Hepatocyte (in vitro differentiated cells): ENCODE data around the gene MACROD2. TPM values are rescaled to one million over a fixed set of nuclear protein-coding genes. Genes with fewer than 3 reads are reported as not detected.

ENCODE experiments used
- DNase-seq: peaks from one replicate; pipeline ENCODE4 v3.0.0-alpha.2; 2016; ENCODE audit warnings: low spot score
- H2AFZ ChIP-seq: fragments of 200-600 bp; sonication (generic); 2 replicates; pipeline ENCODE4 v1.6.0; 2016; ENCODE audit warnings: antibody characterized with exemption, mild to moderate bottlenecking
- H3K27ac ChIP-seq: fragments of 200-600 bp; sonication (generic); 2 replicates; pipeline ENCODE4 v1.5.1; 2016; ENCODE audit warnings: mild to moderate bottlenecking
- H3K27me3 ChIP-seq: fragments of 200-600 bp; sonication (generic); 2 replicates; pipeline ENCODE4 v1.6.1; 2016
- H3K36me3 ChIP-seq: fragments of 200-600 bp; sonication (generic); replicated peaks from 2 replicates; pipeline ENCODE4 v1.5.1; 2016; ENCODE audit warnings: low read depth; ENCODE audit not compliant: insufficient read depth
- H3K4me1 ChIP-seq: fragments of 200-600 bp; sonication (generic); 2 replicates; pipeline ENCODE4 v1.5.1; 2016; ENCODE audit warnings: mild to moderate bottlenecking, moderate library complexity; ENCODE audit not compliant: insufficient read depth
- H3K4me2 ChIP-seq: fragments of 200-600 bp; sonication (generic); 2 replicates; pipeline ENCODE4 v1.6.0; 2016
- H3K4me3 ChIP-seq: fragments of 200-600 bp; sonication (generic); 2 replicates; pipeline ENCODE4 v1.5.1; 2016; ENCODE audit warnings: mild to moderate bottlenecking
- H3K79me2 ChIP-seq: fragments of 200-600 bp; sonication (generic); 2 replicates; pipeline ENCODE4 v1.6.0; 2017; ENCODE audit warnings: mild to moderate bottlenecking
- H3K9me2 ChIP-seq: fragments of 200-600 bp; sonication (generic); replicated peaks from 2 replicates; pipeline ENCODE4 v1.6.0; 2017; ENCODE audit warnings: mild to moderate bottlenecking; ENCODE audit not compliant: insufficient read depth
- H3K9me3 ChIP-seq: fragments of 200-600 bp; sonication (generic); 2 replicates; pipeline ENCODE4 v1.5.1; 2016; ENCODE audit warnings: low read depth, mild to moderate bottlenecking
- H4K20me1 ChIP-seq: fragments of 200-600 bp; sonication (generic); 2 replicates; pipeline ENCODE4 v1.6.0; 2016; ENCODE audit warnings: mild to moderate bottlenecking; ENCODE audit not compliant: insufficient read depth, poor library complexity, severe bottlenecking
- EZH2 ChIP-seq: fragments of 200-600 bp; sonication (generic); IDR thresholded peaks from 2 replicates; pipeline ENCODE4 v1.6.1; 2016; ENCODE audit warnings: antibody characterized with exemption, mild to moderate bottlenecking, borderline replicate concordance
- EZH2phosphoT487 ChIP-seq: fragments of 200-600 bp; sonication (generic); IDR thresholded peaks from one replicate; pipeline ENCODE4 v1.6.1; 2018; ENCODE audit warnings: antibody characterized with exemption, mild to moderate bottlenecking, low read depth, moderate library complexity; ENCODE audit not compliant: unreplicated experiment, severe bottlenecking
- WGBS: methylation state at CpG from one replicate; pipeline ENCODE4 v1.1.6; 2016; ENCODE audit warnings: low lambda C conversion rate; ENCODE audit errors: missing lambda C conversion rate; 5-methylcytosine and 5-hydroxymethylcytosine counted together
- polyA plus RNA-seq: library from polyadenylated mRNA; unstranded; fragments of >200 nt; fragmentation: Nextera tagmentation; extraction: Ambion mirVana; gene quantifications from 2 replicates; pipeline ENCODE4 v1.2.1, GENCODE V29; 2016
- total RNA-seq: library from RNA; depleted of rRNA; stranded (reverse); fragments of >200 nt; gene quantifications from 2 replicates; pipeline ENCODE4 v1.2.3, GENCODE V29; 2014
- TF ChIP-seq, protein P1 (sequence below): fragments of 200-600 bp; sonication (generic); IDR thresholded peaks from 2 replicates; pipeline ENCODE4 v1.5.1; 2016; ENCODE audit warnings: antibody characterized with exemption, mild to moderate bottlenecking; ENCODE audit not compliant: poor library complexity

The MACROD2 gene
- total and polyA plus RNA-seq, 2 experiments from 2014 or later = 2.4 to 3.1 TPM

DNA sequence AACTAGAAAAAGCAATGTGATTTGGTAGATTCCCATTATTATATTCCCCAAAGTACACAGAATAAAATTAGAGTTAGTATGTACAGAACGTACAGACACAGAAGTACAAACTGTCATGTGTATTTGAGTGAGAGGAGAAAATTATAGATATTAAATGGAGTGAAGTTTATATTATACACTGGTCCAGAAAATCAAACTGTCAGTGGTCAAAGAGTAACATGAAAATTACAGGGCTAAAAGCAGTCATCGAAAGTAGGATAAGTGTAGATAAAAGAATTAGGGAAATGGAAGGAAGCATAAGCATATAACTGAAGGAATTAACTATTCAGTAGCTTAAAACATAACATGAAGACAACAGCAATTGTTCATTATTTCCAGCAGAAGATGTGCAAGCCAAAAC lies 35.2 kb upstream of the MACROD2 start:
- TF ChIP-seq EZH2 (no peak), EZH2phosphoT487 (no peak)
- TF ChIP-seq, protein P1, sequence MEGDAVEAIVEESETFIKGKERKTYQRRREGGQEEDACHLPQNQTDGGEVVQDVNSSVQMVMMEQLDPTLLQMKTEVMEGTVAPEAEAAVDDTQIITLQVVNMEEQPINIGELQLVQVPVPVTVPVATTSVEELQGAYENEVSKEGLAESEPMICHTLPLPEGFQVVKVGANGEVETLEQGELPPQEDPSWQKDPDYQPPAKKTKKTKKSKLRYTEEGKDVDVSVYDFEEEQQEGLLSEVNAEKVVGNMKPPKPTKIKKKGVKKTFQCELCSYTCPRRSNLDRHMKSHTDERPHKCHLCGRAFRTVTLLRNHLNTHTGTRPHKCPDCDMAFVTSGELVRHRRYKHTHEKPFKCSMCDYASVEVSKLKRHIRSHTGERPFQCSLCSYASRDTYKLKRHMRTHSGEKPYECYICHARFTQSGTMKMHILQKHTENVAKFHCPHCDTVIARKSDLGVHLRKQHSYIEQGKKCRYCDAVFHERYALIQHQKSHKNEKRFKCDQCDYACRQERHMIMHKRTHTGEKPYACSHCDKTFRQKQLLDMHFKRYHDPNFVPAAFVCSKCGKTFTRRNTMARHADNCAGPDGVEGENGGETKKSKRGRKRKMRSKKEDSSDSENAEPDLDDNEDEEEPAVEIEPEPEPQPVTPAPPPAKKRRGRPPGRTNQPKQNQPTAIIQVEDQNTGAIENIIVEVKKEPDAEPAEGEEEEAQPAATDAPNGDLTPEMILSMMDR = no peak
- no peak overlapping the region for H3K27ac ChIP-seq
- no peak for DNase-seq
- no peak overlapping the region for H3K4me2 ChIP-seq
- no peaks in the 10 kb centered on the region for H3K36me3 ChIP-seq
- 80% methylated on average over 2 of the region's 2 CpGs for WGBS
- H3K4me3 ChIP-seq = no peak overlapping the region
- no peaks in the 10 kb centered on the region for H3K4me1 ChIP-seq
- H4K20me1 ChIP-seq = no peaks in the 10 kb centered on the region
- no peaks in the 10 kb centered on the region for H3K27me3 ChIP-seq
- H3K9me2 ChIP-seq = no peaks in the 10 kb centered on the region
- no peaks in the 10 kb centered on the region for H3K79me2 ChIP-seq
- no peaks in the 10 kb centered on the region for H3K9me3 ChIP-seq
- H2AFZ ChIP-seq = no peak overlapping the region

DNA sequence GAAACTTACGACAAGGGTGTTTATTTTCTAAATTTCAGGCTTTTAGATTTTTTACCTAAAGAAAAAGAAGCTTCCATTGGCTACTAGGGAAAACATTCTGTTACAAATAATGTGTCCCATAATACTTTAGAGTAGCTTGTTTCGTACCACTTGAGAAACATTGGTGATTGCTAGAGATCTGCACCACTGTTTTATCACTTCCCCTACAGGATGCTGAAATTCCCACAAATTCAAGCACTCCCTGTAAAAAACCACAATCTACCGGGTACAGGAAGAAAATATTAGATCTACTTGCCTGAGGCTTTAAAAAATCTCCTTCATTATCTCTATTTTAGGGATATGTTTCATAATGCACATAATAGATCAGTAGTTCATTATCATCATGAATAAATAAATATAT lies 34.8 kb upstream of the MACROD2 start:
- Histone ChIP-seq H3K4me3 (no peak overlapping the region), H3K9me2 (no peaks in the 10 kb centered on the region), H3K4me2 (no peak overlapping the region), H3K79me2 (no peaks in the 10 kb centered on the region), H3K4me1 (no peaks in the 10 kb centered on the region), H3K27me3 (no peaks in the 10 kb centered on the region), H3K9me3 (no peaks in the 10 kb centered on the region), H3K27ac (no peak overlapping the region), H4K20me1 (no peaks in the 10 kb centered on the region), H3K36me3 (no peaks in the 10 kb centered on the region), H2AFZ (no peak overlapping the region)
- no peak for DNase-seq
- TF ChIP-seq, protein P1 = no peak
- TF ChIP-seq EZH2 (no peak), EZH2phosphoT487 (no peak)
- 51% methylated on average over 3 of the region's 3 CpGs for WGBS

DNA sequence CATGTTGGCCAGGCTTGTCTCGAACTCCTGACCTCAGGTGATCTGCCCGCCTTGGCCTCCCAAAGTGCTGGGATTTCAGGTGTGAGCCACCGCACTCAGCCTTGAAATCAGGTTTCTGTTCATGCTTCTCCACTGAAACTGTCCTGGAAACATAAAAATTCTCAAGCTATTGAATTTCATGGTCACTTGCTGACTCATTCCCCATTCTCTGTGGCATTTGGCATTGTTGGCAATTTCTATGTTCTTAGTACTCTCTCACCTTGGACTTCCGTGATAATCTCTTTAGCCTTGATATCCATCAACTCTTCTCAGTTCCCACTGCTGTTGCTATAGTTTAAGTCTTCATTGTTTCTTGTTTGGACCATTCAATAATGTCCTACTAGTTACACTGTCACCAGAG lies 11.1 kb upstream of the MACROD2 start:
- Histone ChIP-seq H3K4me1 (no peaks in the 10 kb centered on the region), H3K9me2 (no peaks in the 10 kb centered on the region), H3K9me3 (no peaks in the 10 kb centered on the region), H3K27me3 (no peaks in the 10 kb centered on the region), H4K20me1 (no peaks in the 10 kb centered on the region), H3K4me2 (no peak overlapping the region), H3K79me2 (no peaks in the 10 kb centered on the region), H3K36me3 (no peaks in the 10 kb centered on the region), H2AFZ (no peak overlapping the region), H3K27ac (no peak overlapping the region), H3K4me3 (no peak overlapping the region)
- TF ChIP-seq, protein P1 = no peak
- TF ChIP-seq EZH2phosphoT487 (no peak), EZH2 (no peak)
- DNase-seq = no peak
- WGBS = 75% methylated on average over 4 of the region's 4 CpGs

DNA sequence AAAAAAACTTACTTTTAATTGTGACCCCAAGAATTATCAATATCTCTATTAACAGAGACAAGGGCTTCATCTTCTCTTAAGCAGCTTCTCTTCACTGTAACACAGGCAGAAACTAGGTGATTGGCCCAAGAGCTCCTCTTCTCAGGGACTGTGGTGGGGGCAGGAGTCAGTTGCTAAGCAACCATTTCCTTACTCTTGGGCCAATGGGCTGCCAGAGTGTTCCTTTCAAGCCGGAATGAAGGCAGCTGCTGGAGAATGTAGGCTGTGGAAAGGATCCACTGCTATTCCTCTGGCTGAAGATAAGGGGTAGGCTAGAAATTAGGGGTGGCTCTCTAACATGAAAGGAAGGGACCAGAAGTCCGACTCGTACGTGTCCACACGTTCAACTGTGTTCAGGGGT lies 4.9 kb upstream of the MACROD2 start, which contains the start of gene SEL1L2:
Gene SEL1L2, minus strand, starts transcription at position 150 of the 400 bp plus-strand sequence. Its CDS starts 80 bp downstream, at position 70.
- peak; percentile 3 for DNase-seq

More for the DNA sequence above, 4.9 kb upstream of the MACROD2 start, which contains the start of gene SEL1L2:
- H3K4me2 ChIP-seq = no peak within 1 kb of the TSS
- H3K27ac ChIP-seq = no peak within 1 kb of the TSS
- H3K79me2 ChIP-seq = no peaks in the 10 kb centered on the region
- 68% methylated on average over 5 of the region's 5 CpGs for WGBS
- no peaks in the 10 kb centered on the region for H3K36me3 ChIP-seq
- H2AFZ ChIP-seq = no peak within 1 kb of the TSS
- H3K9me3 ChIP-seq = no peaks in the 10 kb centered on the region
- no peak within 1 kb of the TSS for H3K4me3 ChIP-seq
- no peaks in the 10 kb centered on the region for H3K9me2 ChIP-seq
- no peaks in the 10 kb centered on the region for H3K4me1 ChIP-seq
- no peaks in the 10 kb centered on the region for H3K27me3 ChIP-seq
- no peaks in the 10 kb centered on the region for H4K20me1 ChIP-seq
- TF ChIP-seq, protein P1 = no peak
- no peak for TF ChIP-seq EZH2phosphoT487
- no peak for TF ChIP-seq EZH2
